Measurements from ENCODE around the gene PRKN. TPM values are rescaled to one million over a fixed set of nuclear protein-coding genes. Genes with fewer than 3 reads are reported as not detected.

Gene PRKN
- total RNA-seq, 1 experiment from 2014 or later, result 0.34 TPM

DNA sequence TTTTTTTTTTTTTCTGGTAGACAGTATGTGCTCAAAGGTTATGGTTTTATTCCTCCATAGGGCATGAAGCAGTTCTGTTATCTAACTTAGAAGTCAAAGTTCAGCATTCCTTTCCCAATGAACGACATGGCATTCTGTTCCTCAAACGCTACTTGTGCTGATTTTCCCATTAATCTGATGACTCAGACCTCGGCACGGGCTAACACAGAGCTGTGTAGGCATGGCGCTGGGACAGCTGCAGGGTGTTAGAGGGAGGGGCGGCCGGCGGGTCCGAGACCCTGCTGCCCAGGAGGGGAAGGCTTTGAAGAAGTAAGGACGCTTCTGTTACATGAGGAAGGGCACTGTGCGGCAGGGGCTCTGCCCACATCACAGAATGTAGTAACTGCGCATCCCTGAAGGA is 1360.1 kb downstream of the PRKN start:
- peaks cover 10% of the 10 kb centered on the region for H3K4me1 Mint-ChIP-seq (ENCODE audit: low read depth, unreplicated experiment)
- Histone ChIP-seq H3K4me1 (peaks cover 10% of the 10 kb centered on the region), H3K4me3 (ENCODE audit: low read depth, low read length) (no peak overlapping the region), H3K27me3 (replicated peaks; ENCODE audit: control insufficient read depth, insufficient read depth, low read length) (no peaks in the 10 kb centered on the region), H3K9me3 (peaks cover 12% of the 10 kb centered on the region), H3K36me3 (ENCODE audit: control insufficient read depth, insufficient read depth, low read length) (no peaks in the 10 kb centered on the region)
- peaks cover 11% of the 10 kb centered on the region for H3K9me3 Mint-ChIP-seq (ENCODE audit: unreplicated experiment)
- DNase-seq, result peak; percentile 59 to 76
- BruUV-seq (replicated peaks), result no TSS peak
- H3K27me3 Mint-ChIP-seq (ENCODE audit: insufficient read depth, unreplicated experiment), result no peaks in the 10 kb centered on the region
- peak overlapping the region; percentile 53 for H3K4me3 Mint-ChIP-seq (ENCODE audit: unreplicated experiment)
- ChIA-PET POLR2A (no interaction called here), CTCF (interaction anchor here (1.2 kb wide), 1 partner anchor 14 kb away, joined by 4 read pairs; no protein-coding TSS in a partner anchor)
- intact Hi-C loops (cut with micrococcal nuclease; ENCODE audit: unreplicated experiment), result loop anchor here (1.0 to 5.0 kb wide), 4 partner anchors 13 to 93 kb away; partner anchors contain the start of gene AGPAT4
- H3K27ac Mint-ChIP-seq (ENCODE audit: unreplicated experiment), result peak overlapping the region; percentile 89
- TF ChIP-seq, protein P1, sequence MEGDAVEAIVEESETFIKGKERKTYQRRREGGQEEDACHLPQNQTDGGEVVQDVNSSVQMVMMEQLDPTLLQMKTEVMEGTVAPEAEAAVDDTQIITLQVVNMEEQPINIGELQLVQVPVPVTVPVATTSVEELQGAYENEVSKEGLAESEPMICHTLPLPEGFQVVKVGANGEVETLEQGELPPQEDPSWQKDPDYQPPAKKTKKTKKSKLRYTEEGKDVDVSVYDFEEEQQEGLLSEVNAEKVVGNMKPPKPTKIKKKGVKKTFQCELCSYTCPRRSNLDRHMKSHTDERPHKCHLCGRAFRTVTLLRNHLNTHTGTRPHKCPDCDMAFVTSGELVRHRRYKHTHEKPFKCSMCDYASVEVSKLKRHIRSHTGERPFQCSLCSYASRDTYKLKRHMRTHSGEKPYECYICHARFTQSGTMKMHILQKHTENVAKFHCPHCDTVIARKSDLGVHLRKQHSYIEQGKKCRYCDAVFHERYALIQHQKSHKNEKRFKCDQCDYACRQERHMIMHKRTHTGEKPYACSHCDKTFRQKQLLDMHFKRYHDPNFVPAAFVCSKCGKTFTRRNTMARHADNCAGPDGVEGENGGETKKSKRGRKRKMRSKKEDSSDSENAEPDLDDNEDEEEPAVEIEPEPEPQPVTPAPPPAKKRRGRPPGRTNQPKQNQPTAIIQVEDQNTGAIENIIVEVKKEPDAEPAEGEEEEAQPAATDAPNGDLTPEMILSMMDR (IDR thresholded peaks at IDR 0.05; ENCODE audit: insufficient read depth in 1 of 2, low read depth in 1 of 2, low read length in 1 of 2, severe bottlenecking in 1 of 2, unreplicated experiment in 1 of 2), result no peak
- H3K36me3 Mint-ChIP-seq (ENCODE audit: insufficient read depth, unreplicated experiment), result peaks cover 6% of the 10 kb centered on the region

DNA sequence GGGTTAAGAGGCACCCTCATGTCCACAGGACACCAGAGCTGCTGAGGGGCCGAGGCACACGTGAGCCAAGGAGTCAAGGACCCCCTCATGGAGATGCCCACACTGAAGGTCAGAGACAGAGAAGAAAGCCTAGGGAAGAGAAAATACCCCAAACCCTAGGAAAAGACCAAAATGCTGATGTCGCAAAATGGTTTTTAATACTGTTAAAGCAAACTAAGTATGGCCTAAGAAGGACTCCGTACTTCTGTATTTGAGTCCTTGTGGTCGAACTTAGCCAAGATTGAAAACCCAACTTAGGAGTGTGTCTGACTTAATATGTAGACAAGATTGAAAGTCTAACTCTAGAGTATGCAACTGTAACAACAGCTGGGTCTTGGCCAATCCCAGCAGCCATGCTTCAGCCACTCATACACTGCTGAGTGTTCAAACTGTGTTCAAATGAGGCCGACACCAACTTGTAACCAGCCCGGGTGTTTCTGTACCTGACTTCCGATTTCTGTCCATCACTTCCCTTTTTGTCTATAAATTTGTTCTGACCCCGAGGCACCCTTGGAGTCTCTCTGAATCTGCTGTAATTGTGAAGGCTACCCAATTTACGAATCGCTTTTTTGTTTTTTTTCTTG is 1361.2 kb downstream of the PRKN start:
- POLR2A ChIA-PET, result no interaction called here
- no TSS peak for BruUV-seq (replicated peaks)
- TF ChIP-seq, protein P1 (IDR thresholded peaks at IDR 0.05; ENCODE audit: insufficient read depth in 1 of 2, low read depth in 1 of 2, low read length in 1 of 2, severe bottlenecking in 1 of 2, unreplicated experiment in 1 of 2), result no peak
- peaks cover 10% of the 10 kb centered on the region for H3K4me1 ChIP-seq
- no peaks in the 10 kb centered on the region for H3K27me3 ChIP-seq (replicated peaks; ENCODE audit: control insufficient read depth, insufficient read depth, low read length)
- CTCF ChIA-PET, result no interaction called here
- no peak for DNase-seq
- peaks cover 12% of the 10 kb centered on the region for H3K9me3 ChIP-seq
- Mint-ChIP-seq H3K4me3 (ENCODE audit: unreplicated experiment) (no peak overlapping the region), H3K4me1 (ENCODE audit: low read depth, unreplicated experiment) (peaks cover 10% of the 10 kb centered on the region), H3K9me3 (ENCODE audit: unreplicated experiment) (peaks cover 11% of the 10 kb centered on the region), H3K27ac (ENCODE audit: unreplicated experiment) (peak overlapping the region; percentile 89), H3K27me3 (ENCODE audit: insufficient read depth, unreplicated experiment) (no peaks in the 10 kb centered on the region), H3K36me3 (ENCODE audit: insufficient read depth, unreplicated experiment) (peaks cover 6% of the 10 kb centered on the region)
- H3K4me3 ChIP-seq (ENCODE audit: low read depth, low read length), result no peak overlapping the region
- intact Hi-C loops (cut with micrococcal nuclease; ENCODE audit: unreplicated experiment), result loop anchor here (5.0 kb wide), 1 partner anchor 54 kb away; no protein-coding TSS in a partner anchor
- no peaks in the 10 kb centered on the region for H3K36me3 ChIP-seq (ENCODE audit: control insufficient read depth, insufficient read depth, low read length)

DNA sequence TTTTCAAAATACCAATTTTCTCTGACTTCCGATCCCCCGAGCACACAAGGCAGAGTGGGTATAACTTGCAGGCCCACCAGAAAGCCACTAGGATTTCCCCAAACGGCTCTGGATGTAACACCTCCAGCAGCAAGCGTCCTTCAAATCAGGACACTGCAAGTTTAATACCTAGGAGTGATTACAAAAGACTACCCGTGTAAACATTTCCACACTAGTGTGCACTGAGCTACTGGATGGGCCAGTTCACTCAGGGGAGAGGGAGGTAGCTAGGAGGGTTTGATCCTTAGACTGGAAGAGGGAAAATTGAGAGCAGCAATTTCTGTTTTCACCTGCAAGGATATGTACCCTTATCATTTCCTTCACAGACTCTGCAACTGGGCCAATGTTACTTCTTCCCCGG is 1361.9 kb downstream of the PRKN start:
- peaks cover 11% of the 10 kb centered on the region for H3K9me3 Mint-ChIP-seq (ENCODE audit: unreplicated experiment)
- H3K36me3 Mint-ChIP-seq (ENCODE audit: insufficient read depth, unreplicated experiment), result peaks cover 6% of the 10 kb centered on the region
- CTCF ChIA-PET, result no interaction called here
- peak overlapping the region; percentile 61 for H3K27ac Mint-ChIP-seq (ENCODE audit: unreplicated experiment)
- DNase-seq, result no peak
- H3K4me1 ChIP-seq, result peaks cover 10% of the 10 kb centered on the region
- BruUV-seq (replicated peaks), result no TSS peak
- H3K27me3 ChIP-seq (replicated peaks; ENCODE audit: control insufficient read depth, insufficient read depth, low read length), result no peaks in the 10 kb centered on the region
- intact Hi-C loops (cut with micrococcal nuclease; ENCODE audit: unreplicated experiment), result loop anchor here (5.0 kb wide), 1 partner anchor 53 kb away; no protein-coding TSS in a partner anchor
- TF ChIP-seq, protein P1 (IDR thresholded peaks at IDR 0.05; ENCODE audit: insufficient read depth in 1 of 2, low read depth in 1 of 2, low read length in 1 of 2, severe bottlenecking in 1 of 2, unreplicated experiment in 1 of 2), result no peak
- H3K36me3 ChIP-seq (ENCODE audit: control insufficient read depth, insufficient read depth, low read length), result no peaks in the 10 kb centered on the region
- H3K4me1 Mint-ChIP-seq (ENCODE audit: low read depth, unreplicated experiment), result peaks cover 10% of the 10 kb centered on the region
- H3K27me3 Mint-ChIP-seq (ENCODE audit: insufficient read depth, unreplicated experiment), result no peaks in the 10 kb centered on the region
- POLR2A ChIA-PET, result no interaction called here
- peaks cover 12% of the 10 kb centered on the region for H3K9me3 ChIP-seq
- no peak overlapping the region for H3K4me3 Mint-ChIP-seq (ENCODE audit: unreplicated experiment)
- no peak overlapping the region for H3K4me3 ChIP-seq (ENCODE audit: low read depth, low read length)
